ENCODE results near the gene KRT36.

DNA sequence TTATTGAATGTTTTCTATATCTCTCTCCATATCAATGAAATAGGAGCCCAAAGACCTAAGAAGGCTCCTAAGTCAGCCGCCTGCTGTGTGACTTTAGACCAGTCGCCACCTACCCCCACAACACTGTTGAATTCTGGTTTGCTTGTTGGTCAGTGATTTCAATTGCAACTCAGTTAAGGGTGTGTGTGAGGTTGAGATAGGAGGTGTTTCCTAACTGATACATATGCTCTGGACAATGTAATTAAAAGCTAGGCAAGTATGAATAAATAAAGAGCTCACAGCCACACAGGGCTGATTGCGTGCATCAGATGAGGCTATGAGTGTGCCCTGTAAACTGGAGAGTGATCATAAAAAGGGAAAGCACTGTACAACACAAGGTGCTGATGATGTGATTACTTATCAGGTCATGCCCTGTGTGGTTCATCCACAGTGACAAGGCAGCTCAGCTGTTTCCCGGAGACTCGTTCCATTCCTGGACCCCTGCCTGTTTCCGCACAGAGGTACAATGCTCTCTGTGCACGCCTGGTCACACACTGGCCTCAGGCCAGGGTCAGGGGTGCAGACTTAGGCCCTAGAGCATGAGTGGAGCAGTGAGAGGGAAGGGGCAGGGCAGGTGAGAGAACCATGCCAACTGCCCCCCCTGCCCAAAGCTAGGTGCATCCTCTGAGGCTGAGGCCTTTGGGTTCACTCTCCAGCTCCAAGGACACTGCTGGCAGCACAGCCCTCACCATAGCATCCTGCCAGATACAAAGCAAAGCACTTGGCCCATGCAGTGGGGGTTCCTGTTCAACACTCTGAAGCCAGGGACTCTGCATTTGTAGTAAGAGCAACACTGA lies 5.5 kb downstream of the KRT36 start:
- TF ChIP-seq, protein P1, sequence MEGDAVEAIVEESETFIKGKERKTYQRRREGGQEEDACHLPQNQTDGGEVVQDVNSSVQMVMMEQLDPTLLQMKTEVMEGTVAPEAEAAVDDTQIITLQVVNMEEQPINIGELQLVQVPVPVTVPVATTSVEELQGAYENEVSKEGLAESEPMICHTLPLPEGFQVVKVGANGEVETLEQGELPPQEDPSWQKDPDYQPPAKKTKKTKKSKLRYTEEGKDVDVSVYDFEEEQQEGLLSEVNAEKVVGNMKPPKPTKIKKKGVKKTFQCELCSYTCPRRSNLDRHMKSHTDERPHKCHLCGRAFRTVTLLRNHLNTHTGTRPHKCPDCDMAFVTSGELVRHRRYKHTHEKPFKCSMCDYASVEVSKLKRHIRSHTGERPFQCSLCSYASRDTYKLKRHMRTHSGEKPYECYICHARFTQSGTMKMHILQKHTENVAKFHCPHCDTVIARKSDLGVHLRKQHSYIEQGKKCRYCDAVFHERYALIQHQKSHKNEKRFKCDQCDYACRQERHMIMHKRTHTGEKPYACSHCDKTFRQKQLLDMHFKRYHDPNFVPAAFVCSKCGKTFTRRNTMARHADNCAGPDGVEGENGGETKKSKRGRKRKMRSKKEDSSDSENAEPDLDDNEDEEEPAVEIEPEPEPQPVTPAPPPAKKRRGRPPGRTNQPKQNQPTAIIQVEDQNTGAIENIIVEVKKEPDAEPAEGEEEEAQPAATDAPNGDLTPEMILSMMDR (IDR thresholded peaks at IDR 0.05): no peak
- no peak for TF ChIP-seq ZFX (IDR thresholded peaks at IDR 0.05; ENCODE audit: borderline replicate concordance)
